Measurements from ENCODE around the gene CYB5RL.

The CYB5RL gene

GRCh38 chr1:54153535-54154439, 46.0 kb downstream of the CYB5RL start:
- H3K4me3 ChIP-seq: peak overlapping the region; percentile 59
- peak overlapping the region; percentile 95 for H3K27ac ChIP-seq
- no peaks in the 10 kb centered on the region for H3K36me3 ChIP-seq (ENCODE audit: insufficient read depth, low read length)
- TF ChIP-seq EZH2 (IDR thresholded peaks at IDR 0.05) (no peak), POLR2AphosphoS5 (IDR thresholded peaks at IDR 0.05; ENCODE audit: borderline replicate concordance, low read depth, low read length) (peak; percentile 43), FOXP2 (optimal IDR thresholded peaks at IDR 0.05; ENCODE audit: control extremely low read depth, extremely low read length, insufficient read depth) (peak; percentile 14)
- no peaks in the 10 kb centered on the region for H3K9me3 ChIP-seq (ENCODE audit: low read depth, low read length)
- peak; percentile 69 for DNase-seq (ENCODE audit: low read depth, low spot score)
- H3K9ac ChIP-seq (ENCODE audit: insufficient read length): peak overlapping the region; percentile 34

DNA sequence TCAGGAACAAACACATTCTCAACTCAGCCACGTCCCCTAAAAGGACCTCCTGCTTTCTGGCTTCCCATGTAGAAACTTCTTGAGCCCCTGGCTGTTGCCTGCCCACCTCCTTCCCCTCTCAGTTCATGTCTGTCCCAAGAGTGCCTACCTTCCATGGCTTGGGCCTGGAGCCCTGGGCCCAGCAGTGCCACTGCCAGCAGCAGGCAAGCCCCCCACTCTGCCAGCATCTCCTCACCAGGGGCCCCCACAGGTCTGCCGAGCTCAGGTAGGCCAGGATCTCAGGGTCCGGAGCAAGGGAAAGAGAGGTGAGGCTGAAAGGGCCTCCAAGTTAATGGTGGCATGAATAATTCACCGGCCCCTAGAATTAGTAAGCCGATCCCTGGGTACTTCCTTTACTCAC, 47.1 kb downstream of the CYB5RL start, which contains the start of gene CDCP2:
TSS of gene CDCP2 (minus strand) at position 305 of the 400 bp plus-strand sequence. CDS start at position 227, 78 bp downstream.
- no peak for DNase-seq (ENCODE audit: low read depth, low spot score)
- no peaks in the 10 kb centered on the region for H3K9me3 ChIP-seq (ENCODE audit: low read depth, low read length)
- H3K9ac ChIP-seq (ENCODE audit: insufficient read length): peak within 1 kb of the TSS; percentile 34
- H3K36me3 ChIP-seq (ENCODE audit: insufficient read depth, low read length): no peaks in the 10 kb centered on the region
- peak within 1 kb of the TSS; percentile 59 for H3K4me3 ChIP-seq
- peak within 1 kb of the TSS; percentile 95 for H3K27ac ChIP-seq
- TF ChIP-seq EZH2 (IDR thresholded peaks at IDR 0.05) (no peak), FOXP2 (optimal IDR thresholded peaks at IDR 0.05; ENCODE audit: control extremely low read depth, extremely low read length, insufficient read depth) (no peak), POLR2AphosphoS5 (IDR thresholded peaks at IDR 0.05; ENCODE audit: borderline replicate concordance, low read depth, low read length) (no peak)

- no peak for DNase-seq (ENCODE audit: low read depth, low spot score)
- no peaks in the 10 kb centered on the region for H3K36me3 ChIP-seq (ENCODE audit: insufficient read depth, low read length)
- no peak overlapping the region for H3K4me3 ChIP-seq
- TF ChIP-seq FOXP2 (optimal IDR thresholded peaks at IDR 0.05; ENCODE audit: control extremely low read depth, extremely low read length, insufficient read depth) (no peak), EZH2 (IDR thresholded peaks at IDR 0.05) (no peak), POLR2AphosphoS5 (IDR thresholded peaks at IDR 0.05; ENCODE audit: borderline replicate concordance, low read depth, low read length) (no peak)
- no peaks in the 10 kb centered on the region for H3K9me3 ChIP-seq (ENCODE audit: low read depth, low read length)
- H3K9ac ChIP-seq (ENCODE audit: insufficient read length): no peak overlapping the region
- 0 out of 2 replicates have a peak overlapping the region, but pooled peaks have one; percentile 57 for H3K27ac ChIP-seq
Measured at GRCh38 chr1:54151013-54151412, 48.8 kb downstream of the CYB5RL start.

Data from SK-N-MC (cell line).